Measurements from ENCODE around the gene TRAM2. TPM values are rescaled to one million over a fixed set of nuclear protein-coding genes. Genes with fewer than 3 reads are reported as not detected.

The TRAM2 gene
- total RNA-seq, 6 experiments from 2014 or later: 16.1 to 24.8 (median 17.8) TPM

DNA sequence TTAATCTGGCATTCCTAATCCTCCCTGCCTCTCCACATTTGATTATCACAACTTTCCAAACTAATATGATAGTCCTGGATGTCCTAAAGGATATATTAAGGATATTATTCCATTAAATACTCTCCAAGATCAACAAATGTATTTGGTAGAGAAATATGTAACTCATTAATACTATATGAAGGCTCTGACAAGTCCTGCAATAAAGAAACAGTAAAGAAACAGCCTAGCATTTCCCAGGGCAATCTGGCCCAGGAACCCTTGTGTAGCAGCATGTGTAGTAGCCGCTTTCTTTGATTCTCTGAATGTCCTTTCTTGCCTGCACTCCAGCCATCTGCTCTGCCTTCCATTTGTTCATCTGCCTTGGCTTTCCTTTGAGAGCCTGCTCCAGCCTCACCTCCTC is 23.7 kb downstream of the TRAM2 start:
- intact Hi-C loops (cut with DNase I): no loop called here
- Histone ChIP-seq H3K4me1 (peaks cover 0 to 47% (median 16%) of the 10 kb centered on the region in 4 donors), H3K4me3 (no peak overlapping the region), H3K9me3 (no peaks in the 10 kb centered on the region), H3K36me3 (no peaks in the 10 kb centered on the region), H3K27me3 (no peaks in the 10 kb centered on the region), H3K27ac (no peak overlapping the region)
- ATAC-seq (no peak), DNase-seq (no peak)
- 93% methylated on average over 1 of the region's 1 CpG for WGBS (ENCODE audit: insufficient coverage, low coverage, low lambda C conversion rate, missing lambda C conversion rate)
- no peak for TF ChIP-seq POLR2A (IDR thresholded peaks at IDR 0.05)
- TF ChIP-seq, protein P1, sequence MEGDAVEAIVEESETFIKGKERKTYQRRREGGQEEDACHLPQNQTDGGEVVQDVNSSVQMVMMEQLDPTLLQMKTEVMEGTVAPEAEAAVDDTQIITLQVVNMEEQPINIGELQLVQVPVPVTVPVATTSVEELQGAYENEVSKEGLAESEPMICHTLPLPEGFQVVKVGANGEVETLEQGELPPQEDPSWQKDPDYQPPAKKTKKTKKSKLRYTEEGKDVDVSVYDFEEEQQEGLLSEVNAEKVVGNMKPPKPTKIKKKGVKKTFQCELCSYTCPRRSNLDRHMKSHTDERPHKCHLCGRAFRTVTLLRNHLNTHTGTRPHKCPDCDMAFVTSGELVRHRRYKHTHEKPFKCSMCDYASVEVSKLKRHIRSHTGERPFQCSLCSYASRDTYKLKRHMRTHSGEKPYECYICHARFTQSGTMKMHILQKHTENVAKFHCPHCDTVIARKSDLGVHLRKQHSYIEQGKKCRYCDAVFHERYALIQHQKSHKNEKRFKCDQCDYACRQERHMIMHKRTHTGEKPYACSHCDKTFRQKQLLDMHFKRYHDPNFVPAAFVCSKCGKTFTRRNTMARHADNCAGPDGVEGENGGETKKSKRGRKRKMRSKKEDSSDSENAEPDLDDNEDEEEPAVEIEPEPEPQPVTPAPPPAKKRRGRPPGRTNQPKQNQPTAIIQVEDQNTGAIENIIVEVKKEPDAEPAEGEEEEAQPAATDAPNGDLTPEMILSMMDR (IDR thresholded peaks at IDR 0.05): no peak

DNA sequence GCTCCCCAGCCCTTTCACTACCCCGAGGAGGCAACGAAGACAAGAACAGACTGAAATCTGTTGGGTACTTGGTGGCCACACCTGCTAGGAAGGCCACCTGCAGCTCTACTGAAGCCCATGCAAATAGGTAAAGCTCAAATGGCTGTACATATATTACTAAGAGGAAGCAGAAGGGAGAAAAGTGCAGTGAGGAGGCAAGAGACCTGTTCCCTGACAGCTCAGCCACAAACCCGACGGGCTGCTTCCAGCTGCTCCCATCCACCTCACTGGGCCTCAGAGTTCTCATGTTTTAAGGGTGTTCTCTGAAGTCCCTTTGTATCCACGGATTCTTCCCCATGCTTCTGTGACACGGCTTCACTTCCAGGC is 24.6 kb downstream of the TRAM2 start:
- intact Hi-C loops (cut with DNase I): no loop called here
- ATAC-seq (peak in 1 of 4 donors; percentile 2), DNase-seq (no peak)
- WGBS (ENCODE audit: insufficient coverage, low coverage, low lambda C conversion rate, missing lambda C conversion rate): 49% methylated on average over 5 of the region's 6 CpGs
- peak overlapping the region in 1 of 3 donors; percentile 5 for H3K4me3 ChIP-seq
- no peaks in the 10 kb centered on the region for H3K27me3 ChIP-seq
- peak overlapping the region in 2 of 3 donors; percentile 55 to 71 for H3K27ac ChIP-seq
- H3K4me1 ChIP-seq: peaks cover 0 to 48% (median 17%) of the 10 kb centered on the region in 4 donors
- no peaks in the 10 kb centered on the region for H3K36me3 ChIP-seq
- no peaks in the 10 kb centered on the region for H3K9me3 ChIP-seq
- no peak for TF ChIP-seq POLR2A (IDR thresholded peaks at IDR 0.05)
- TF ChIP-seq, protein P1 (IDR thresholded peaks at IDR 0.05): no peak

DNA sequence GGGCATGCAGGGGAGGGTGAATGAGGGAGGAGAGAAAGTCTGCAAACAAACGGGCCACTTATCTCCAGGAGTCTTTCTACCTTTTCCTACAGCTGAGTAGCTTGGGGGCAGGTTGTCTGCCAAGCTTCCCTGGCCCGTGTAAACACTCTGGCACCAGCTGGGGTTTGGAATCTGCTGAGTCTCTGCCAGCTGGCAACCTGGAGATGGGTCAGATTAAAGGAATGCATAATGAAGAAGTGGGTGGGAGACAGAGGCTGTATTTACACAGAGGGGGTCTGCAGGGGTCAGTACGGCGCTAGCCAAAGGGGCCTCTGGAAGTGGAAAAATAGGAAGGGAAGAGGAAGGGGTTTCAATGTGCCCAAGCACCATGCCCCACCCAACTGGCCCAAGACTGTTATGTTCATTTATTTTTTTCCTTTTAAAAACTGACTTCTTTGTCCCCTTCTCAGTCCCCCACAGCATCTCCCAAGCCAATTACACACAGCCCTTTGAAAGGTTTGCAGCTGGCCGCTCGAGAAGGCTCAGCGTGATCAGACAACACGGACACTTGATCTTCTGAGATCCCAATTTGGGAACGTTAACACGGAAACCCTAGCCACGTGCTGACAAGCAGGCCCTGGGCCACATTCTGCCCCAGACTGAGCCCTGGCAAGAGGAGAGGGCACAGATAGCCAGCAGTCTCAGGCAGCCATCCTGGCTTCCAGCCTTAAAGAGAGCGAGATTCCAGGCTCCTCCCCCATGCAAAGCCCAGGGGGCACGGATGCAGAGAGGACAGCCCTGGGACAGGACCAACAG is 25.2 kb downstream of the TRAM2 start:
- TF ChIP-seq POLR2A (IDR thresholded peaks at IDR 0.05): no peak
- TF ChIP-seq, protein P1 (IDR thresholded peaks at IDR 0.05): no peak
- H3K36me3 ChIP-seq: no peaks in the 10 kb centered on the region
- H3K27ac ChIP-seq: peak overlapping the region in 2 of 3 donors; percentile 55 to 71
- peak; percentile 81 to 92 (median 88) for ATAC-seq
- H3K27me3 ChIP-seq: no peaks in the 10 kb centered on the region
- H3K4me3 ChIP-seq: peak overlapping the region in 1 of 3 donors; percentile 5
- WGBS (ENCODE audit: insufficient coverage, low coverage, low lambda C conversion rate, missing lambda C conversion rate): 12% methylated on average over 11 of the region's 13 CpGs
- DNase-seq: peak; percentile 79 to 92 (median 85)
- no peaks in the 10 kb centered on the region for H3K9me3 ChIP-seq
- intact Hi-C loops (cut with DNase I): no loop called here
- peaks cover 0 to 50% (median 20%) of the 10 kb centered on the region in 4 donors for H3K4me1 ChIP-seq

DNA sequence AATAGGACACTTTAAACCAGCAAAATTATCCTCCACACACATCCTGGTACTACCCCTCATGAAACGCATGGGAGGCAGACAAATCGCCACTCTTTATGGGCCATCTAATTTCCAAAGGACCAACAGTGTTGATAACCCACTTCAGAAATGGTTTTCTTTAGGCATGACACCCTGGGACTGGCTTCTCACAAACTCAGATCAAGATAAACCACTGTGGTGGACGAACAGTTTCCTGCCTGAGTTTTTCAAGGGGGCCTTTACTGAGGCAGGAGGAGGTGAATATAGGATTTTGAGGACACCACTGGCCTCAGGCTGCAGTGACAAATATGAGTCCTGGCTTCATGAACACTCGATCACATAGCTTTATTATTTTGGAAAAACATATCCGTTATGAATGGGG is 26.0 kb downstream of the TRAM2 start:
- no peaks in the 10 kb centered on the region for H3K36me3 ChIP-seq
- DNase-seq (no peak), ATAC-seq (no peak)
- H3K27me3 ChIP-seq: no peaks in the 10 kb centered on the region
- H3K27ac ChIP-seq: peak overlapping the region in 2 of 3 donors; percentile 55 to 71
- H3K9me3 ChIP-seq: no peaks in the 10 kb centered on the region
- intact Hi-C loops (cut with DNase I): no loop called here
- TF ChIP-seq POLR2A (IDR thresholded peaks at IDR 0.05): no peak
- TF ChIP-seq, protein P1 (IDR thresholded peaks at IDR 0.05): no peak
- 47% methylated on average over 3 of the region's 5 CpGs for WGBS (ENCODE audit: insufficient coverage, low coverage, low lambda C conversion rate, missing lambda C conversion rate)
- peaks cover 0 to 52% (median 20%) of the 10 kb centered on the region in 4 donors for H3K4me1 ChIP-seq
- no peak overlapping the region for H3K4me3 ChIP-seq

Data from right lobe of liver (tissue), 6 donors.